ENCODE measurements around the gene SC5D.

Gene SC5D

GRCh38 chr11:121352251-121352891 is 59.8 kb downstream of the SC5D start:
- no peak for DNase-seq (ENCODE audit: low read depth)
- H3K4me3 ChIP-seq (ENCODE audit: low read depth, low read length) = no peak overlapping the region
- TF ChIP-seq CTCF (IDR thresholded peaks at IDR 0.05; ENCODE audit: low read depth, low read length, missing control alignments) = no peak

- no peak for DNase-seq (ENCODE audit: low read depth)
- no peak overlapping the region for H3K4me3 ChIP-seq (ENCODE audit: low read depth, low read length)
- no peak for TF ChIP-seq CTCF (IDR thresholded peaks at IDR 0.05; ENCODE audit: low read depth, low read length, missing control alignments)
Observed at GRCh38 chr11:121354192-121354591, 61.6 kb downstream of the SC5D start.

- no peak overlapping the region for H3K4me3 ChIP-seq (ENCODE audit: low read depth, low read length)
- no peak for DNase-seq (ENCODE audit: low read depth)
- TF ChIP-seq CTCF (IDR thresholded peaks at IDR 0.05; ENCODE audit: low read depth, low read length, missing control alignments) = no peak
Observed at GRCh38 chr11:121356357-121356756, 63.8 kb downstream of the SC5D start.

Measured in GM12864 (cell line).